ENCODE measurements around the gene EDDM3A. TPM values are rescaled to one million over a fixed set of nuclear protein-coding genes. Genes with fewer than 3 reads are reported as not detected.

The EDDM3A gene
- total RNA-seq, 3 donors from 2014 or later (not counting 1 experiment from before 2014, with no cell fraction given): not detected

DNA sequence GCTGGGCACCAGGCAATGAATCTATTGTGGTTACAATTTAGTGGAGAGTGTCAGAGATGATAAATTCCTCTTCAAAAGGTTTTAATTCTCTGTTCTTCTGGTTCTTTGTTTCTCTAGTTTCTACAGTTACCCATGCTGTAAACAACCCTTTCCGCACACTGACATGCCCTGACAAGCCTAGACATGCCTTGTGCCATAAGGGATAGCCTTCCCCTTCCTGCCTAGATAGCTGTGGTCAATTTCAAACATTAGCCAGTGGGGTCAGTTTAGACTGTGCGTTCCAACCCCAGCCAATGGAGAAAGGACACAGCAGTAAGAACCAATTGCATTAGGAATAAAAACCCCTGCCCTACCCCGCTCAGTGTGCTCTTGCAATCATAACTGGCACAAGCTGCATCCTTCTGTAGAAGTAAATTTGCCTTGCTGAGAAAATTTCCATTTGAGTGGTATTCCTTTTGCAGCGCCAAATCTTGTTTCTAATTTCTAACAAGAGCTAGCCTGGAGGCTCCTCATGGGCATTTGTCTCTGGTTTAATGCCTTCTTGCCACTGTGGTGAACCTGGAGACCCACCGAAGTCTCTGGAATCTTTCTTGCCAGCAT is 6.4 kb downstream of the EDDM3A start:
- H3K4me3 Mint-ChIP-seq: no peak overlapping the region
- no peak for ATAC-seq
- WGBS (ENCODE audit: insufficient coverage): 89% methylated on average over 5 of the region's 5 CpGs

DNA sequence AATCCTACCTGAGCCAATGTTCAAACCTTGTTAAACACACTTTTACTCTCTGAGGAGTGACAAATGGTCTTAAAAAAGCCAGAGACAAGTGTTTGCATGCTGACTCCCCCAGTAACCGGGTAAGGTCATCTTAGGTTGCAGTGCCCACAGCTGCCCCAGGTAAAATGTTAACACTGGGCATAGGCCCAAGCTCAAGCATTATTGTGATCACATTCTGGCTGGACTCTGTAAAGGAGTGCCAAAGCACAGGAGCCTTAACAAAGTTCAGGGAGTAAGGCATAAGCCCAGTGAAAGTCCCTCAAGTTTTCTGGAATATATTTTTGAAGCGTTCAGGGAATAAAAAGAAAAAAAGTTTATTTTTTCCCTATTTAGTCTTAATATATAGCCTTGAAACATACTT is 8.6 kb downstream of the EDDM3A start:
- peaks cover 10% of the 10 kb centered on the region for H3K9me3 ChIP-seq (ENCODE audit: control insufficient read depth, insufficient read depth, low read length)
- DNase-seq: no peak
- Mint-ChIP-seq H3K27ac (no peak overlapping the region), H3K4me3 (no peak overlapping the region), H3K36me3 (peaks cover 7% of the 10 kb centered on the region), H3K27me3 (ENCODE audit: low read depth in 2 of 2) (peaks cover 6 to 20% of the 10 kb centered on the region in 2 donors), H3K9me3 (peaks cover 0 to 6% of the 10 kb centered on the region in 2 donors), H3K4me1 (peaks cover 0 to 5% of the 10 kb centered on the region in 2 donors)
- no peak overlapping the region for H3K4me3 ChIP-seq (ENCODE audit: low read length)
- WGBS (ENCODE audit: insufficient coverage): 95% methylated on average over 1 of the region's 2 CpGs
- H3K27ac ChIP-seq (ENCODE audit: low read length): no peak overlapping the region
- H3K4me1 ChIP-seq (ENCODE audit: control insufficient read depth, insufficient read depth, low read length): no peaks in the 10 kb centered on the region
- TF ChIP-seq, protein P1, sequence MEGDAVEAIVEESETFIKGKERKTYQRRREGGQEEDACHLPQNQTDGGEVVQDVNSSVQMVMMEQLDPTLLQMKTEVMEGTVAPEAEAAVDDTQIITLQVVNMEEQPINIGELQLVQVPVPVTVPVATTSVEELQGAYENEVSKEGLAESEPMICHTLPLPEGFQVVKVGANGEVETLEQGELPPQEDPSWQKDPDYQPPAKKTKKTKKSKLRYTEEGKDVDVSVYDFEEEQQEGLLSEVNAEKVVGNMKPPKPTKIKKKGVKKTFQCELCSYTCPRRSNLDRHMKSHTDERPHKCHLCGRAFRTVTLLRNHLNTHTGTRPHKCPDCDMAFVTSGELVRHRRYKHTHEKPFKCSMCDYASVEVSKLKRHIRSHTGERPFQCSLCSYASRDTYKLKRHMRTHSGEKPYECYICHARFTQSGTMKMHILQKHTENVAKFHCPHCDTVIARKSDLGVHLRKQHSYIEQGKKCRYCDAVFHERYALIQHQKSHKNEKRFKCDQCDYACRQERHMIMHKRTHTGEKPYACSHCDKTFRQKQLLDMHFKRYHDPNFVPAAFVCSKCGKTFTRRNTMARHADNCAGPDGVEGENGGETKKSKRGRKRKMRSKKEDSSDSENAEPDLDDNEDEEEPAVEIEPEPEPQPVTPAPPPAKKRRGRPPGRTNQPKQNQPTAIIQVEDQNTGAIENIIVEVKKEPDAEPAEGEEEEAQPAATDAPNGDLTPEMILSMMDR (IDR thresholded peaks at IDR 0.05): no peak
- no peaks in the 10 kb centered on the region for H3K36me3 ChIP-seq (ENCODE audit: control insufficient read depth, insufficient read depth, low read length)
- no peak for ATAC-seq
- no peaks in the 10 kb centered on the region for H3K27me3 ChIP-seq (ENCODE audit: control insufficient read depth, insufficient read depth, low read length)
- intact Hi-C loops (cut with micrococcal nuclease): no loop called here

More for the DNA sequence above, 6.4 kb downstream of the EDDM3A start:
- H3K4me1 ChIP-seq (ENCODE audit: control insufficient read depth, insufficient read depth, low read length): no peaks in the 10 kb centered on the region
- peaks cover 10% of the 10 kb centered on the region for H3K9me3 ChIP-seq (ENCODE audit: control insufficient read depth, insufficient read depth, low read length)
- peaks cover 13 to 20% of the 10 kb centered on the region in 2 donors for H3K27me3 Mint-ChIP-seq (ENCODE audit: low read depth in 2 of 2)
- no peaks in the 10 kb centered on the region for H3K4me1 Mint-ChIP-seq
- H3K27ac Mint-ChIP-seq: no peak overlapping the region
- no peak overlapping the region for H3K27ac ChIP-seq (ENCODE audit: low read length)
- DNase-seq: no peak
- intact Hi-C loops (cut with micrococcal nuclease): no loop called here
- H3K27me3 ChIP-seq (ENCODE audit: control insufficient read depth, insufficient read depth, low read length): no peaks in the 10 kb centered on the region
- H3K9me3 Mint-ChIP-seq: peaks cover 0 to 6% of the 10 kb centered on the region in 2 donors
- TF ChIP-seq, protein P1 (IDR thresholded peaks at IDR 0.05): no peak
- H3K36me3 ChIP-seq (ENCODE audit: control insufficient read depth, insufficient read depth, low read length): no peaks in the 10 kb centered on the region
- H3K36me3 Mint-ChIP-seq: peaks cover 7% of the 10 kb centered on the region
- H3K4me3 ChIP-seq (ENCODE audit: low read length): no peak overlapping the region

DNA sequence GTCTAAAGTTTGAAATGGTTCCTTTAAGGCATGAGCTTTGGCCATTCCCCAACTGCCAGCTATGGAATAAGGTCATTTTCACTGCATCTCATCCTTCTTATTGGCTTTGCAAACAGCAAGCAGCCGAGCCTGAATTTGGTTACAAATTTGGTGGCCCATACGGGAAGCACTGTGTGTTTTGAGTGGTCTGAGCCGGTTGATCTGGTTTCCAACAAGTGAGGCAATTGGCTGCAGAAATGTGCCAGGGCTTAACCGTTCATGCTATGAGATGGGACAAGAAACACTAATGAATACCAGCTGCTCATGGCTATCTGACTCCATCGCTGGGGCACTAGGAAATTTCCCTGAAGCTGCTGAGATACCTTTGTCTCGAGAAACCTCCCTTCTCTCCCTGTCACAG is 9.3 kb downstream of the EDDM3A start:
- intact Hi-C loops (cut with micrococcal nuclease): loop anchor here (5.0 kb wide), 1 partner anchor 117 kb away; no protein-coding TSS in a partner anchor

More for the DNA sequence above, 9.3 kb downstream of the EDDM3A start:
- Mint-ChIP-seq H3K27me3 (ENCODE audit: low read depth in 2 of 2) (peaks cover 6 to 18% of the 10 kb centered on the region in 2 donors), H3K27ac (no peak overlapping the region), H3K4me3 (no peak overlapping the region), H3K36me3 (peaks cover 7% of the 10 kb centered on the region), H3K4me1 (peaks cover 0 to 5% of the 10 kb centered on the region in 2 donors), H3K9me3 (peaks cover 0 to 6% of the 10 kb centered on the region in 2 donors)
- Histone ChIP-seq H3K27me3 (ENCODE audit: control insufficient read depth, insufficient read depth, low read length) (no peaks in the 10 kb centered on the region), H3K27ac (ENCODE audit: low read length) (no peak overlapping the region), H3K4me1 (ENCODE audit: control insufficient read depth, insufficient read depth, low read length) (no peaks in the 10 kb centered on the region), H3K36me3 (ENCODE audit: control insufficient read depth, insufficient read depth, low read length) (no peaks in the 10 kb centered on the region), H3K9me3 (ENCODE audit: control insufficient read depth, insufficient read depth, low read length) (peaks cover 10% of the 10 kb centered on the region), H3K4me3 (ENCODE audit: low read length) (no peak overlapping the region)
- WGBS (ENCODE audit: insufficient coverage): 87% methylated on average over 6 of the region's 6 CpGs
- TF ChIP-seq, protein P1 (IDR thresholded peaks at IDR 0.05): no peak
- ATAC-seq (no peak), DNase-seq (no peak)

All from natural killer cell (primary cell).